ENCODE results near the gene GALNT2. TPM values are rescaled to one million over a fixed set of nuclear protein-coding genes. Genes with fewer than 3 reads are reported as not detected.

GALNT2 gene
- polyA plus RNA-seq, 2 of the 4 experiments (the other 2 are of a cell fraction), result 66.9 to 114 TPM

- TF ChIP-seq MYC (IDR thresholded peaks at IDR 0.05; ENCODE audit: borderline replicate concordance, low read length), result no peak
- no peak for TF ChIP-seq POLR2A (IDR thresholded peaks at IDR 0.05; ENCODE audit: low read length)
- no peak for TF ChIP-seq NR3C1 (IDR thresholded peaks at IDR 0.05)
- no peak for TF ChIP-seq TFCP2L1 (CRISPR knock-in tag; IDR thresholded peaks at IDR 0.05)
- TF ChIP-seq BCL3 (IDR thresholded peaks at IDR 0.05), result peak; percentile 81; the same call in 2 of the 3 replicates
- TF ChIP-seq REST (IDR thresholded peaks at IDR 0.05), result no peak
- TF ChIP-seq RARB (CRISPR knock-in tag; IDR thresholded peaks at IDR 0.05), result no peak
- no peak for TF ChIP-seq MAZ (IDR thresholded peaks at IDR 0.05; ENCODE audit: borderline replicate concordance, low read depth, low read length)
- peak; percentile 96 for TF ChIP-seq FOSL2 (IDR thresholded peaks at IDR 0.05)
- peak; percentile 90 for TF ChIP-seq FOSL2 (CRISPR knock-in tag; IDR thresholded peaks at IDR 0.05)
- TF ChIP-seq HMGXB4 (CRISPR knock-in tag; IDR thresholded peaks at IDR 0.05; ENCODE audit: borderline replicate concordance), result no peak
- TF ChIP-seq ZFP36 (IDR thresholded peaks at IDR 0.05; ENCODE audit: borderline replicate concordance, partially characterized antibody), result no peak
- peak; percentile 85; the same call in 1 of the 2 replicates for TF ChIP-seq GATA3 (IDR thresholded peaks at IDR 0.05; ENCODE audit: borderline replicate concordance)
- TF ChIP-seq CEBPB (IDR thresholded peaks at IDR 0.05), result peak; percentile 99 to 100
- no peak for TF ChIP-seq ELK1 (IDR thresholded peaks at IDR 0.05; ENCODE audit: low read depth, low read length)
- TF ChIP-seq MAX (IDR thresholded peaks at IDR 0.05), result peak; percentile 89
- TF ChIP-seq POLR2AphosphoS2 (conservative IDR thresholded peaks at IDR 0.05; ENCODE audit: low read length), result no peak
- no peak for TF ChIP-seq HOXB13 (CRISPR knock-in tag; IDR thresholded peaks at IDR 0.05; ENCODE audit: low read depth)
- no peak for TF ChIP-seq FOXS1 (CRISPR knock-in tag; IDR thresholded peaks at IDR 0.05)
- TF ChIP-seq SREBF2 (IDR thresholded peaks at IDR 0.05), result no peak
- no peak for TF ChIP-seq CBX8 (IDR thresholded peaks at IDR 0.05)
- TF ChIP-seq HDAC2 (IDR thresholded peaks at IDR 0.05), result no peak
- TF ChIP-seq RAD21 (conservative IDR thresholded peaks at IDR 0.05 in 1 of 2, IDR thresholded peaks at IDR 0.05 in 1 of 2), result peak; percentile 5 to 21; a peak in 2 of 5 replicates
- peak; percentile 95 for TF ChIP-seq JUNB (IDR thresholded peaks at IDR 0.05)
- TF ChIP-seq SMC3 (IDR thresholded peaks at IDR 0.05), result peak; percentile 46; the same call in 1 of the 3 replicates
- no peak for TF ChIP-seq NPAS2 (CRISPR knock-in tag; IDR thresholded peaks at IDR 0.05; ENCODE audit: borderline replicate concordance)
- TF ChIP-seq BHLHE40 (IDR thresholded peaks at IDR 0.05; ENCODE audit: low read depth, low read length), result 0 out of 2 replicates have a peak, but pooled peaks have one; percentile 5
Measured at GRCh38 chr1:230105754-230106625, 39.0 kb downstream of the GALNT2 start (continued).

Measured in A549 (cell line).